Fibroblast of lung (primary cell): ENCODE results near the gene CLCNKB.

ENCODE experiments used
- EZH2 ChIP-seq: IDR thresholded peaks from 2 replicates; pipeline ENCODE4 v1.5.1; 2012; ENCODE audit warnings: low read length, control low read depth, mild to moderate bottlenecking; ENCODE audit errors: missing control alignments
- TF ChIP-seq, protein P1 (sequence below), 2 donors: IDR thresholded peaks in 1 of 2; conservative IDR thresholded peaks in 1 of 2; 1 replicate in 1 of 2; 2 replicates in 1 of 2; pipeline ENCODE4 v1.5.1; 2011 to 2012; ENCODE audit warnings: low read length in 2 of 2, control low read depth in 1 of 2, inconsistent platforms in 1 of 2, low read depth in 1 of 2, mild to moderate bottlenecking in 1 of 2

DNA sequence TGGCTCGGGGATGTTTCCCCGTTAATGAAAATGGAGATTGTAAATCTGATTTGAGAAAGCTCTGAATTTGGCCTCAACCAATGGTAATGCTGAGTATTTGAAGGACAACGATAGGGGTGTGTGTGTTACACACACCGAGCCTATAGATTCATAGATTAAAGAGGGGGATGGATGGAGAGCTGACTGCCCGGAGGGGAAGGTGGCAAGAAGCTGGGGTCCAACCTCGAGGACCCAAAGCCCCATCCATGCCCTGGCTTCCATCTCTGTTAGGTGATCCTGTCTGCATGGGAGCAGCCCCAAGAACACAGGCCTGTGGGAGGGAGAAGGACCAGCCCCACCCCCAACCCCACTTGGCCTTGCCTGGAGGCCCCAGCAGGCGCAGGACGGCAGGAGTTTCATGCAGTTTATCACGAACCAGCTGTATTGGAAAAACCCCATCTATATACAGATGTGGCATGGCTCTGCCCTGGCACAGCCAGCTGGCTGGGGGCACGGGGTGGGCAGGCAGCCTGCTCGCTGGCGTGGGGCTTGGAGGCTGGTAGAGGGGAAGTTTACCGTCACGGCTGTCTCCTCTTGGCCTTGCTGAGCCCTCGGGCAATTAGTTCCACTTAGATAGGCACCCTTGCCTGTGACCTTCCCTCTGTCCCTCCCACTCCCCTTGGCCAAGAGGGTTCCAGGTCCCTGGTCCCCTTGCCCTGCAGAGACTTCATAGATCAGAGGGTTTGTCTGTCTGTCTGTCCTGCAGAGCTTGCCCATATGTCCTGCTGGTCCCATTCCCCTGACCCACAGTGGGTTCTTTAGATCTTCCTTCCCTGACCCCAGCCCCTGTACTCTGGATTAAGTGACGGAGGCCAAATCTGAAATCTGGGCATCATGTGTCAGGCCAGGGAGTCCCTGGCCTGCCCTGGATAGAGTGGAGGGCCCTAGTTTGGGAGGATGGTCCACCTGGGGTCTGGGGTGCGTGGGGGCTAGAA is 28.8 kb upstream of the CLCNKB start:
- TF ChIP-seq, protein P1, sequence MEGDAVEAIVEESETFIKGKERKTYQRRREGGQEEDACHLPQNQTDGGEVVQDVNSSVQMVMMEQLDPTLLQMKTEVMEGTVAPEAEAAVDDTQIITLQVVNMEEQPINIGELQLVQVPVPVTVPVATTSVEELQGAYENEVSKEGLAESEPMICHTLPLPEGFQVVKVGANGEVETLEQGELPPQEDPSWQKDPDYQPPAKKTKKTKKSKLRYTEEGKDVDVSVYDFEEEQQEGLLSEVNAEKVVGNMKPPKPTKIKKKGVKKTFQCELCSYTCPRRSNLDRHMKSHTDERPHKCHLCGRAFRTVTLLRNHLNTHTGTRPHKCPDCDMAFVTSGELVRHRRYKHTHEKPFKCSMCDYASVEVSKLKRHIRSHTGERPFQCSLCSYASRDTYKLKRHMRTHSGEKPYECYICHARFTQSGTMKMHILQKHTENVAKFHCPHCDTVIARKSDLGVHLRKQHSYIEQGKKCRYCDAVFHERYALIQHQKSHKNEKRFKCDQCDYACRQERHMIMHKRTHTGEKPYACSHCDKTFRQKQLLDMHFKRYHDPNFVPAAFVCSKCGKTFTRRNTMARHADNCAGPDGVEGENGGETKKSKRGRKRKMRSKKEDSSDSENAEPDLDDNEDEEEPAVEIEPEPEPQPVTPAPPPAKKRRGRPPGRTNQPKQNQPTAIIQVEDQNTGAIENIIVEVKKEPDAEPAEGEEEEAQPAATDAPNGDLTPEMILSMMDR (conservative IDR thresholded peaks at IDR 0.05 in 1 of 2, IDR thresholded peaks at IDR 0.05 in 1 of 2; ENCODE audit: low read depth in 1 of 2, low read length in 2 of 2) = no peak
- no peak for TF ChIP-seq EZH2
